Measurements from ENCODE around the gene PDZD8.

PDZD8 gene

DNA sequence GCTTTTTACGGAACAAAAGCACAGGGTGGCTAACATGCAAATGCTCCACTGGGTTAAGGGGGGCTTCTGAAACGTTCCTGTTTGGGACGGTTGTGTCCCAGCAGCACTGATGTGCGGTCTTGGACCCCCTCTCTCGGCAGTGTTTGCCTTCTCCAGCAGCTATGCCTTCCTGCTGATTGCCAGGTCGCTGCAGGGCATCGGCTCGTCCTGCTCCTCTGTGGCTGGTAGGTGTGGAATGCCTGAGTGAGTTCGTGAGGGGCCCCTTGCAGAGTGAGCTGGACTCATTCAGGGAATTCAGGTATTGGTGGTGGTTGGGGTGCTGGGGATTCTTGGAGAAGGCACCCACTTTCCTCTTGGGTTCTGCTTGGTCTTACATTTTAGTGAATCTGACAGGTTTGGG, 121.3 kb downstream of the PDZD8 start:
- TF ChIP-seq, protein P1, sequence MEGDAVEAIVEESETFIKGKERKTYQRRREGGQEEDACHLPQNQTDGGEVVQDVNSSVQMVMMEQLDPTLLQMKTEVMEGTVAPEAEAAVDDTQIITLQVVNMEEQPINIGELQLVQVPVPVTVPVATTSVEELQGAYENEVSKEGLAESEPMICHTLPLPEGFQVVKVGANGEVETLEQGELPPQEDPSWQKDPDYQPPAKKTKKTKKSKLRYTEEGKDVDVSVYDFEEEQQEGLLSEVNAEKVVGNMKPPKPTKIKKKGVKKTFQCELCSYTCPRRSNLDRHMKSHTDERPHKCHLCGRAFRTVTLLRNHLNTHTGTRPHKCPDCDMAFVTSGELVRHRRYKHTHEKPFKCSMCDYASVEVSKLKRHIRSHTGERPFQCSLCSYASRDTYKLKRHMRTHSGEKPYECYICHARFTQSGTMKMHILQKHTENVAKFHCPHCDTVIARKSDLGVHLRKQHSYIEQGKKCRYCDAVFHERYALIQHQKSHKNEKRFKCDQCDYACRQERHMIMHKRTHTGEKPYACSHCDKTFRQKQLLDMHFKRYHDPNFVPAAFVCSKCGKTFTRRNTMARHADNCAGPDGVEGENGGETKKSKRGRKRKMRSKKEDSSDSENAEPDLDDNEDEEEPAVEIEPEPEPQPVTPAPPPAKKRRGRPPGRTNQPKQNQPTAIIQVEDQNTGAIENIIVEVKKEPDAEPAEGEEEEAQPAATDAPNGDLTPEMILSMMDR (IDR thresholded peaks at IDR 0.05; ENCODE audit: low read length): no peak
- TF ChIP-seq EZH2 (IDR thresholded peaks at IDR 0.05; ENCODE audit: borderline replicate concordance, low read length): no peak
- Histone ChIP-seq H3K27me3 (ENCODE audit: insufficient read depth, low read length) (no peaks in the 10 kb centered on the region), H3K9ac (ENCODE audit: low read length) (no peak overlapping the region), H3F3A (ENCODE audit: insufficient read depth, low read length) (no peaks in the 10 kb centered on the region), H3K9me3 (ENCODE audit: low read length) (no peaks in the 10 kb centered on the region), H3K4me3 (ENCODE audit: low read depth, low read length, poor library complexity, severe bottlenecking) (no peak overlapping the region), H3K4me1 (ENCODE audit: insufficient read depth, low read length, severe bottlenecking) (no peaks in the 10 kb centered on the region), H3K9me2 (ENCODE audit: low read depth, low read length) (no peaks in the 10 kb centered on the region), H3K36me3 (ENCODE audit: insufficient read depth, low read length) (no peaks in the 10 kb centered on the region), H2AFZ (ENCODE audit: low read length) (no peak overlapping the region), H3K27ac (ENCODE audit: low read depth, low read length, poor library complexity, severe bottlenecking) (no peak overlapping the region), H3K4me2 (ENCODE audit: low read length) (no peak overlapping the region), H4K20me1 (ENCODE audit: insufficient read depth, low read length) (no peaks in the 10 kb centered on the region), H3K79me2 (ENCODE audit: insufficient read depth, low read length) (no peaks in the 10 kb centered on the region)

DNA sequence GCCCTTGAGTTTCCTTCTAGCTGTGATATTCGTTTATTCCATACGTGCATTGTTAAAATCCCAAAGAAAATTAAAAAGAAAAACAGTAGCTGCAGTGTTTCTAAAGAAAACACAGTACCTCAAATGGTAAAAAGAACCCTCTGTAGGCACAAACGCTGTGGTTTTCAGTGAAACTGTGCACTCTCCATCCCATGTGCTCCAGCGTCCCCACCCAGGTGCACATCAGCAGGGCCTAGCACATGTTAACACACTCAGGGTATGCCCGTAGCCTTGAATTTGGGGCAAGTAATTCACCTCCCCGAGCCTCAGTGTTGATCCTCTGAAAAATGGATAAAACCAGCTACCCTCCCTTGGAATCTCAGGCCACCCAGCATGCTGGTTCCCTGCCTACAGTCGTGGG, 124.8 kb downstream of the PDZD8 start:
- no peak overlapping the region for H3K27ac ChIP-seq (ENCODE audit: low read depth, low read length, poor library complexity, severe bottlenecking)
- H3K4me3 ChIP-seq (ENCODE audit: low read depth, low read length, poor library complexity, severe bottlenecking): no peak overlapping the region
- H3K9ac ChIP-seq (ENCODE audit: low read length): no peak overlapping the region
- no peaks in the 10 kb centered on the region for H3K9me2 ChIP-seq (ENCODE audit: low read depth, low read length)
- no peaks in the 10 kb centered on the region for H3K4me1 ChIP-seq (ENCODE audit: insufficient read depth, low read length, severe bottlenecking)
- no peaks in the 10 kb centered on the region for H3K79me2 ChIP-seq (ENCODE audit: insufficient read depth, low read length)
- H4K20me1 ChIP-seq (ENCODE audit: insufficient read depth, low read length): no peaks in the 10 kb centered on the region
- no peak overlapping the region for H3K4me2 ChIP-seq (ENCODE audit: low read length)
- H3K27me3 ChIP-seq (ENCODE audit: insufficient read depth, low read length): 0 out of 2 replicates have a peak, but pooled peaks cover 5% of the 10 kb centered on the region
- TF ChIP-seq, protein P1 (IDR thresholded peaks at IDR 0.05; ENCODE audit: low read length): no peak
- TF ChIP-seq EZH2 (IDR thresholded peaks at IDR 0.05; ENCODE audit: borderline replicate concordance, low read length): no peak
- H3F3A ChIP-seq (ENCODE audit: insufficient read depth, low read length): no peaks in the 10 kb centered on the region
- no peaks in the 10 kb centered on the region for H3K9me3 ChIP-seq (ENCODE audit: low read length)
- no peak overlapping the region for H2AFZ ChIP-seq (ENCODE audit: low read length)
- H3K36me3 ChIP-seq (ENCODE audit: insufficient read depth, low read length): no peaks in the 10 kb centered on the region

DNA sequence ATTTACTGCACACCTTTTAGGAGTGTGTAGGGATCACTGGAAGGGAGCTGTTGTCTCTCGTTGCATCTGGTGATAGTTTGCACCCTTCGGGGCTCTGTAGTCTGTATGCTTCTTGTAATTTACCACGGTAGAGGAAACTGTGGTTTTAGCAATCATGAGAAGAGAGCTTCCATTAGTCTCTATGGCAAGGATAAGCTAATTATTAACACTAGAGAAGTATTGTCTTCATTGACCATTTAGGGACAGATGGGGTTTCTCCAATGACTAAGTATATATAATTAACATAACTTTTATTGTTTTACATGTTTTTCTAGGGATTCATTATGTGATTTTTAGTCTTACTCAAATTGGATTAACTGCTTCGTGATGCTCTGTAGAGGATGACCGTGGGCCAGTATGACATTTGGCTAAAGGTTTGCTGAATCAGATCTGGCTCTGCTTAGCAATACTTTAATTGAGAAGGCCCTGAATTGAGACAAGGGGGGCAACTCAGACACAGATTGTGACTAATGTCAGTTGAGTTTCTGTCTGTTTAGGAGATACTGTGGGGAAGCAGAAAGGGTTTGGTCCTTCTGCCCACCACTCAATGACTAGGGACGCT, 125.6 kb downstream of the PDZD8 start:
- no peaks in the 10 kb centered on the region for H3K36me3 ChIP-seq (ENCODE audit: insufficient read depth, low read length)
- H3K27me3 ChIP-seq (ENCODE audit: insufficient read depth, low read length): 0 out of 2 replicates have a peak, but pooled peaks cover 5% of the 10 kb centered on the region
- no peaks in the 10 kb centered on the region for H3K4me1 ChIP-seq (ENCODE audit: insufficient read depth, low read length, severe bottlenecking)
- no peak overlapping the region for H3K9ac ChIP-seq (ENCODE audit: low read length)
- H3K79me2 ChIP-seq (ENCODE audit: insufficient read depth, low read length): no peaks in the 10 kb centered on the region
- H4K20me1 ChIP-seq (ENCODE audit: insufficient read depth, low read length): no peaks in the 10 kb centered on the region
- TF ChIP-seq, protein P1 (IDR thresholded peaks at IDR 0.05; ENCODE audit: low read length): no peak
- TF ChIP-seq EZH2 (IDR thresholded peaks at IDR 0.05; ENCODE audit: borderline replicate concordance, low read length): no peak
- H3K9me2 ChIP-seq (ENCODE audit: low read depth, low read length): no peaks in the 10 kb centered on the region
- no peak overlapping the region for H3K4me2 ChIP-seq (ENCODE audit: low read length)
- H3F3A ChIP-seq (ENCODE audit: insufficient read depth, low read length): no peaks in the 10 kb centered on the region
- no peaks in the 10 kb centered on the region for H3K9me3 ChIP-seq (ENCODE audit: low read length)
- no peak overlapping the region for H2AFZ ChIP-seq (ENCODE audit: low read length)
- H3K27ac ChIP-seq (ENCODE audit: low read depth, low read length, poor library complexity, severe bottlenecking): no peak overlapping the region
- H3K4me3 ChIP-seq (ENCODE audit: low read depth, low read length, poor library complexity, severe bottlenecking): no peak overlapping the region

Measured in OCI-LY1 (cell line).